SKM-1 treated with dmso at 0.1 percent for 144 hours (cell line): ENCODE data around the gene ZNF513.
"Not testable (repeated sequence)": the region's sequence is repeated elsewhere in the genome, so short reads cannot be mapped to it uniquely, and the experiment has no call there.

ENCODE experiments used
- DNase-seq: peaks from one replicate; lab custom pipeline; 2025; ENCODE audit not compliant: unreplicated experiment; lab: John Stamatoyannopoulos, UW

The ZNF513 gene

DNA sequence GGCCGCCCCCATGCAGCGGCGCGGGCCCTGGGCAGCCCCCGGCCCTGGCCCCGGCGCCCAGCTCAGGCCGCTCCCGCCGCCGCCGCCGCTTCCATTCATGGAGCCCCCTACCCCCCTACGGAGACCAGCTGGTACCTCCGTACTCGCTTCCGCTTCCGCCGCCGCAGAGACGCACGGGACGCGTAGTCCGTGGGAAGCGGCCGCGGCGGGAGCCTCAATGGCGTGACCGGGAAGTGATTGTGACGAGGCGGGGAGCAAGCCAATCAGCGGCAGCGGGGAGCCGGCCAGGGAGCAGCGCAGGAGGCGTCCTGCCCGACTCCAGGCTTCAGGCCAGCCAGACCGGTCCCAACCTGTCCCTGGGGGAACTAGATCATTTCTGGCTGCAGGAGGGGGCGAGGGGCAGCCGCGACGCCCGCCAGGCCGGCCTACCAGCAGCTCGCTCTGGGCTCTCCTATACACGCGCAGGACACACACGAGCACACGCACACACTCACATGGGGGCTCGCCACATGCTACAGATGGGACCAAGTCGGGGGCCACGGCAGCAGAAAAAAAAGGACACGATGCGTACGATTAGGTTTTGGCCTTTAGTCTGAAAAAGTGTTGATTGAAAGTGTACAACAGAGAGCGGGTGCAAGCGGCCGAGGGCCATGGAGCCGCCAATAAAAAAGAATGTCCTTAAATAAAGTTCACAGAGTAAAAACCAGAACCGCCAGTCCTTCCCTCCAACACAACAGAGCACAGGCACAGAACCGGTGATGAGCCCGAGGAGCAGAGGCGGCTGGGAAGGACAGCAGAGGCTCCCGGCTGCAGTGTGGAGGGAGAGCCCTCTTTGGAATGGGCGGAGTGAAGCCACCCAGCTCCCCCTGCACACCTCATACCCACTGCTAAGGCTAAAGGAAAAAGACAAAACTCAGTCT is at the start of gene ZNF513:
Gene ZNF513 (minus strand): TSS at position 109 of the 920 bp plus-strand sequence. CDS start 208 bp downstream, outside the sequence.
- no peak for DNase-seq

GRCh38 chr2:27428978-27429541 is 48.5 kb upstream of the ZNF513 start:
- DNase-seq: peak; percentile 60

DNA sequence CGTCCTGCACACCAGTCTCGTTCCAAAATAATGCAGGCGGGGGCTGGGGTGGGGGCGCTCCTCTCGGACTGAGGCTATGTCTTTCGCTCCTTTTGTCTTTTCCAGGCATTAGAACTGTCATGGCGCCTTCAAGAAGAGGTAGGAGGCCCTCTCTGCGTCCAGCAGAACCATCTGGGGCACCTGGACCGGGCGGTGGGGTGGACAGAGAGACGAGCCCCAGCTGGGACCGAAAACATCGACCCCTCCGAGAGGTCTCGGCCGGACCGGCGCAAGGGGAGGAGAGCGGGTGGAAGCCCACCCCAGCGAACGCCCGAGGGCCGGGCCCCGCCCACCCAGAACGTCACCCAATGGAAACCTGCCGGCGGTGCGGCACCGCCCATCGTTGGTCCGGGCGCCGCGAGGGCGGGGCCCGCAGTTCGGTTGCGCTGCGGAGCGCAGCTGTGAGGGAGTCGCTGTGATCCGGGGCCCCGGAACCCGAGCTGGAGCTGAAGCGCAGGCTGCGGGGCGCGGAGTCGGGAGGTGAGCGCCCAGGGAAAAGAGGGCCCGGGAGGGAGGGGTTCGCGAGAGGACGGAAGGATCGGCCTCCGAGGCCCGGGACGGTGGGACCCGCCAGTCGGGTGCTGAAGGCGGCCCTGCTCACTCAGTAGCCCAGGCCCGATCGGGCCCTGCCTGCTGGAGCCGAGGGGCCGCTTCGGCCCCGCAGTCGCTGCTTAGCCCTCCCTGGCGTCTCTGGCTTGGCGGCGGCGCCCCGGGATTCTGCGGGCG is 47.9 kb upstream of the ZNF513 start, which contains the start of gene NRBP1:
Gene NRBP1 (plus strand): TSS at position 419 of the 765 bp plus-strand sequence. CDS start 4,643 bp downstream, outside the sequence.
- peak; percentile 78 for DNase-seq

DNA sequence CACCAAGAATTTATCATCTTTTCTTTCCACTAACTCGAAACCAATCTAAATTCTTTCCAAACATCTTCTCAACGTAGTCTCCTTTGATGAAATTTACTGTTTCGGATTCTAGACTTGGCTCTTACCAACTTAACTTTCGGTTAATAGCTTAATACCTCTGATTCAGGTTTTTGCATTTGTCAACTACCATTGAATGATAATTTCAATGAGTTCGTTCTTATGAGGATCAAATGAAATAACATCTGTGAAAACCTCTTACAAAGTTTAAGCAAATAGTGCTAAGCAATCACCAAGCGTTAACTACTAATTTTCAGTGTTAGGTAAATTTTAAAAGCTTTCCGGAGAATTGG is 47.3 kb upstream of the ZNF513 start:
- no peak for DNase-seq

- not testable (repeated sequence) for DNase-seq
Observed at GRCh38 chr2:27425039-27425438, 44.5 kb upstream of the ZNF513 start.

GRCh38 chr2:27422958-27423357 is 42.4 kb upstream of the ZNF513 start:
- DNase-seq: no peak

DNA sequence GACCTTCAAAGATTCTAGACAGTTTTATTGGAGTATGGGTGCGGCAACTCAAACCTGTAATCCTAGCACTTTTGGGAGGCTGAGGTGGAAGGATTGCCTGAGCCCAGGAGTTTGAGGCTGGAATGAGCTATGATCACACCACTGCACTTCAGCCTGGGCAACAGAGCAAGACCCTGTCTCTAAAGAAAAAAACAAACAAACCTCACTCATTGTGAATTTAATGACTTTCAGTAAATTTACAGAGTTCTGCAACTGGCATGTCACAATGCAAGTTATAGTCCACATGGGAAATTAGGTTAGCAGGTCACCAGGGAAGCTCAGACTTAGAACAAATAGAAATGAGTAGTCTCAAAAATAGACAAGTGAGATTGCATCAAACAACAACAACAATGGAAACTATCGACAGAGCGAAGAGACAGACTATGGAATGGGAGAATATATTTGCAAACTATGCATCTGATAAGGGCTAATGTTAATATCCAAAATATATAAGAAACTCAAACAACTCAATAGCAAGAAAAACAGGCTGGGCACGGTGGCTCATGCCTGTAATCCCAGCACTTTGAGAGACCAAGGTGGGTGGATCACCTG is 41.2 kb upstream of the ZNF513 start:
- no peak for DNase-seq

GRCh38 chr2:27420996-27421395 is 40.5 kb upstream of the ZNF513 start:
- DNase-seq: no peak

GRCh38 chr2:27416151-27416550 is 35.6 kb upstream of the ZNF513 start:
- no peak for DNase-seq

DNA sequence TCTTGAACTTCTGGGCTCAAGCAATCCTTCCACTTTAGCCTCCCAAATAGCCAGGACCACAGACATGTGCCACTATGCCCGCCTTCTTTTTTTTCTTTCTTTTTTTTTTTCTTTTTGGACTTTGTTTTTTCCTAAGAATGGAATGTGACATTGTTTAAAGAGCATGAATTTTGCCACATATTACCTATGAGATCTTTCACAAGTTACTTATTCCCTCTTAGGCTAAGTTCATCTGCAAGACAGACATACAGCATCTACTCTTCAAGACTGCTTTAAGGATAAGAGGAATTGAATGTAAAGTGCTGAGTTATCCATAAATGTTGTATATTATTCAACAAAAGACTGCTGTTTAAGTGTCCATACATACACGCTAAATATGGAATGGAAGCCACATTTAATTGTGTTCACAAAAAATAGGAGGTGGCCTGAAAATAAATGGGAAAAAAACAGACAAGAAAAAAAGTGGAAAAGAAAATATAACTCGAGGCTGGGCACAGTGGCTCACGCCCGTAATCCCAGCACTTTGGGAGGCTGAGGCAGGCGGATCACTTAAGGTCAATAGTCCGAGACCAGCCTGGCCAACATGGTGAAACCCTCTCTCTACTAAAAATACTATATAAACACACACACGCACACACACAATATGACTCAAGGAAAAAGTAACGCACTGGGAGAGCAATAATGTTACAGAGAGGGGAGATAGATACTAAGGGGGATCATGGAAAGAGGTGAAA is 32.1 kb upstream of the ZNF513 start:
- no peak for DNase-seq

DNA sequence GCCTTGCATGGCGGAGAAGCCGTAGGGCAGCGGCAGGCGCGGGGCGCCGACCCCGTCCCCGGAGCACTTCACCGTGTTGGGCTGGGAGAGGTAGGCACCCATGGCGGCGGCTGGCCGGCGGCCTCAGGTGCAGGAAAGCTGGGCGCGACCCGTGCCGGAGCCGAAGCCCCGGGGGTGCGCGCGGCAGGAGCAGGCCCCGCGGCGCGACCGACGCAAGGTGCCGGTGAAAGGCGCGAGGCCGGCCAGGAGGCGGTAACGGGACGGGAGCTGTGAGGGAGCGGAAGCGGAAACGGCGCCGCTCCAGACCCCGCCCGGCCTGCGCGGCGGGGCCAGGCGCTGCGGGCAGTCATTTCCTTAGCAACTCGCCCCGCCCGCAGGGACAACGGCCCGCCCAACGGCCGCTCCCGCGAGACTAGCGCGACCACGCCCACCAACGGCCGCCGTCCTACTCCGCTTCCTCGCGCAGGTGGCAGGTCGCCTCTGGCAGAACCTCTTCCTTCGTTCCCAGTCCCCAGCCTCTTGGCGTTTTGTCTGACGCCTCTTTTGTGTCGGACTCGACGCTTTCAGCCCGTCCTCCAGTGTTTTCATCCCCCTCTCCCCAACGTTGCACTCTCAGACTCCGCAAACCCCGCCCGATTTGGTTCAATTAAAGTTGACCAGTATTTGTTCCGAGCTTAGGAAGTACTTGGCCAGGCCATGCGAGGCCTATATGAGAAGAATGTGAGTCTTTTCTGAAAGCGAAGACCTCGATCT is 29.0 kb upstream of the ZNF513 start, which contains the start of gene PPM1G:
Gene PPM1G (minus strand): TSS at position 271 of the 753 bp plus-strand sequence. CDS start 169 bp downstream, at position 102.
- peak; percentile 91 for DNase-seq

GRCh38 chr2:27408601-27409320 is 28.2 kb upstream of the ZNF513 start:
- no peak for DNase-seq

DNA sequence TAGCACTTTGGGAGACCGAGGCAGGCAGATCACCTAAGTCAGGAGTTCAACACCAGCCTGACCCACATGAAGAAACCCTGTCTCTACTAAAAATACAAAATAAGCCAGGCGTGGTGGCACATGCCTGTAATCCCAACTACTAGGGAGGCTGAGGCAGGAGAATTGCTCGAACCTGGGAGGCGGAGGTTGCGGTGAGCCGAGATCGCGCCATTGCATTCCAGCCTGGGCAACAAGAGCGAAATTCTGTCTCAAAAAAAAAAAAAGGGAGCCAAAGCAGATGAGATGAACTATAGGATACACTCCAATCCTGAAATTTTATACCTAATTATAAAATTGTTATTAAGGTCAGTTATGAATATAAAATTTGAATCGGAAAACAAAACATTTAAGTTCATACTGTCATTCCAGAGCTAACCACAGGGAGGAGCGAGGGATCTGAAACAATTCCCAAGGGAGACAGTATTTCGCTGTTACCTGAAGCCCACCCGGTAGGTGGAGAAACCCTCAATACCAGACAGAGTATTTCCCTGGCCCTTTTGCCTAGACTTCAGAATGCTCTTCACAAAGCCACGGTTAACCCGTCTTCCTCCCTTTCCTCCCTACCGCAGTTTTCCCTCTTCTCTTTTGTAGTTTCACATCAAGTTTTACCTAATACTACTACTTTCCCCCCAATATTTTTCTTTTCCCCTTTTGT is 27.4 kb upstream of the ZNF513 start:
- no peak for DNase-seq

GRCh38 chr2:27400348-27401135 is 20.0 kb upstream of the ZNF513 start:
- no peak for DNase-seq

DNA sequence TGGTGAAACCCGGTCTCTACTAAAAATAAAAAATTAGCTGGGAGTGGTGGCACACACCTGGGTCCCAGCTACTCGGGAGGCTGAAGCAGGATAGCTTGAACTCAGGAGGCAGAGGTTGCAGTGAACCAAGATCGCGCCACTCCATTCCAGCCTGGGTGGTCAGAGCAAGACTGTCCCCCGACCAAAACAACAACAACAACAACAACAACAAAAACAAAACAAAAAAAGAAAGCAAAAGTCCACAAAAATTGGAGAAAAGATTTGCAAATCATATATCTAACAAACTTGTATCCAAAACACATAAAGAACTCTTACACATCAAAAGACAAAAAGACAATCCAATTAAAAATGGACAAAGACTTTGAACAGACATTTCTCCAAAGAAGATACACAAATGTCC is 18.4 kb upstream of the ZNF513 start:
- DNase-seq: no peak

GRCh38 chr2:27393225-27393624 is 12.7 kb upstream of the ZNF513 start:
- no peak for DNase-seq

- DNase-seq: no peak
Observed at GRCh38 chr2:27390822-27391679, 10.5 kb upstream of the ZNF513 start.
